Astrocyte of the cerebellum (primary cell): ENCODE data around the gene DFFA.

Experiments
- DNase-seq: peaks from one replicate; pipeline ENCODE4 v3.0.0-alpha.2; 2011; ENCODE audit warnings: low read depth
- H3K4me3 ChIP-seq: 2 replicates; pipeline ENCODE4 v1.5.1; 2011; ENCODE audit warnings: mild to moderate bottlenecking, low read depth, low read length, moderate library complexity
- CTCF ChIP-seq: IDR thresholded peaks from 2 replicates; pipeline ENCODE4 v1.5.1; 2012; ENCODE audit warnings: low read length, low read depth, moderate library complexity, mild to moderate bottlenecking; ENCODE audit errors: missing control alignments
- in situ Hi-C: cut with HindIII; loops from 2 replicates; pipeline ENCODE4 v1.10.0; 2017; ENCODE audit warnings: low sequenced_read_pairs

Gene DFFA

DNA sequence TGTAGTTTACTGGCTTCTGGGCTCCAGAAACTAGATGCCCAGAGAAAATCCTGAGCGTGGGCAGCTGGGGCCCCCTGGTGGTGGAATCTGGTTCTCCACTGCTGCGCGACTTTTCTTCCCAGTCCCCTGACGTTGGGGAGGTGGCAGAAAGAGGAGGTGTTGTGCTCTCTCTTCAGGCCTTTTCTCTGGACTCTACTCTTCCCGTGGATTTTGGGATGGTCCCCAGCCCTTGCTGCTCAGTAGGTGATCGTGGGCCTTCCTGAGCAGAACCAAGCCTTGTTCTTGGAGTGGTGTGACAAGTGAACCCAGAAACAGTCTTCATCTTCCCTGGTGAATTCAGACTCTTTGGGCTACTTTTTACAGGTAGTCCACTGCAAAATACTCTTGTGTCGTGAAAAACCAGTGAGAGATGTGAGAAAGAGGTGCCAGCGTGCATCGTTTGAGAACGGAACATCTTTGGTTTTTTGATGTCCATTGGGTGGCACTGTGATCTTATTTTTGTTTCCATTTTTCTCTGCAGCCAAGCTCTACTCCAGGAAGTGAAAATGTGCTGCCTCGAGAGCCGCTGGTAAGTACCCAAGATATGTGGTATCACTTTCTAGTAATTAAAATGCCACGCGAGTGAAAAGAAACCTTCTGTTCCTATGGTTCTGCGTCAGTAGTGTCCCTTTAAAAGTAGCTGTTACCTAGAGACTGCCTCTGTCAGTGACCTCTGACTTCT, 22.6 kb upstream of the DFFA start:
- TF ChIP-seq CTCF = peak; percentile 86
- in situ Hi-C loops = loop anchor here (10.0 kb wide), 3 partner anchors 70 to 450 kb away; no protein-coding TSS in a partner anchor
- H3K4me3 ChIP-seq = peak overlapping the region; percentile 14
- DNase-seq = no peak

DNA sequence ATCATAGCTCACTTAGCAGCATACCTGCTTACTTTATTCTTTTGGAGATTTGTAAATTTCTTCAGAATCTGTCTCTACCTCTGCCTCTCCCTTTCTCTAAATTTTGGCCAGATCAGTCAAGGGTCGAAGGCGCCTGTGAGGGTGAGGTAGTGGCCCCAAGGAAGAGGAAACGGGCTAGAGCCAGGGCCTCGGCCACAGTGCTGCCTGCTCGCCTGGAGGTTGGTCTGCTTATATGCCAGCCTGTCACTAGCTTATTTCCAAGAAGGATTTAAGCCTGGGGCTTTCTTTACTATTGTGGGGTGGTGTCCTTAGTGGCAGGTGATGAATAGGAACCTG, 22.1 kb upstream of the DFFA start:
- H3K4me3 ChIP-seq = no peak overlapping the region
- TF ChIP-seq CTCF = no peak
- in situ Hi-C loops = loop anchor here (10.0 kb wide), 3 partner anchors 70 to 450 kb away; no protein-coding TSS in a partner anchor
- no peak for DNase-seq

- DNase-seq = no peak
- TF ChIP-seq CTCF = no peak
- in situ Hi-C loops = loop anchor here (10.0 kb wide), 3 partner anchors 66 to 454 kb away; no protein-coding TSS in a partner anchor
- H3K4me3 ChIP-seq = no peak overlapping the region
These were observed 18.1 kb upstream of the DFFA start for GRCh38 chr1:10490286-10490970.

DNA sequence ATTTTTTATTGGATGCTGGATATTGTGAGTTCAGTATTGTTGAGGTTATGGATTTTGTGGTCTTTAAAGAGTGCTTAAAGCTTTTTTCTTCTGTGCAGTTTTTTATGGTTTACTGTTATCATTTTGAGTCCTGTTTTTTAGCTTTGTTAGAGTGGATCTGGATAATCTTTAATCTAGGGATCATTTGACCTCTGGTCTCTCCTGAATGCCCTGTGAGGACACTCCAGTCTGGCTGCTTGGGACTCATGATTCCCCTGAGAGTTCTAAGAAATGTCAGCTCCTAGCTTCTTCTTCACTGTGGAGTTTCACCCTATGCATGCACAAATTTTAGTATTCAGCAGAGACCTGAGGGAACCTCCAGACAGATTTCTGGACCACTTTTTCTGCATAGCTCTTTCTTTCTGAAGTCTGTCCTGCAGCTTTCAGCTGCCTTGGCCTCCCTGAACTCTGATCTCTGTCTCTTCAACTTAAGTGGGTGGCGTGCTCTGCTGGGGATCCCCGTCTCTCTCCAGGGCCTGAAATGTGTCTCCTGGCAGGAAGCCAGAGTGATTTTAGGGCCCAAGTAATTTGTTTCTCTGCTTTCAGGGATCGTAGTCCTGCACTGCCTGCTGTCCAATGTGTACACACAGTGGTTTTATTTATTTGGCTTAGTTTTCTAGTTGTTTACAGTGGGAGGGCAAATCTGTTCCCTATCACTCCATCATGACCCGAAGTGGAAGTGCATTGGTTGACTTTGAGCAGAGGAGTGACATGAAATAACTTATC, 17.1 kb upstream of the DFFA start:
- TF ChIP-seq CTCF = no peak
- in situ Hi-C loops = loop anchor here (10.0 kb wide), 3 partner anchors 65 to 455 kb away; no protein-coding TSS in a partner anchor
- H3K4me3 ChIP-seq = no peak overlapping the region
- no peak for DNase-seq

DNA sequence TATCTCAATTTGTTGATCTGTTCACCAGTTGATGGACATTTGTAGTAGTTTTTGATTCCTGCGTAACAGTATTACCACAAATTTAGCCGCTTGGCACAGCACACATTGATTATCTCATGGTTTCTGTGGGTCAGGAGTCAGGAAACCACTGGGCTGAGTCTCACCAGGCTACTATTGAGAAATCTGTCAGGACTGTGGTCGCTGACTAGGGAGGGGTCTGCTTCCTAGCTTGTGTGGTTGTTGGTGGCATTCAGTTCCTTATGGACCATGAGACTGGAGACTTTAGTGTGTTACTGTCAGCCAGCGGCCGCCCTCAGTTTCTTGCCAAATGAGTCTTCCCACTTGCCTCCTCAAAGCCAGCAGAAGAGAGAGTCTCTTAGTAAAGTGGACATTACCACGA, 12.2 kb upstream of the DFFA start:
- no peak overlapping the region for H3K4me3 ChIP-seq
- no peak for TF ChIP-seq CTCF
- in situ Hi-C loops = no loop called here
- DNase-seq = no peak

DNA sequence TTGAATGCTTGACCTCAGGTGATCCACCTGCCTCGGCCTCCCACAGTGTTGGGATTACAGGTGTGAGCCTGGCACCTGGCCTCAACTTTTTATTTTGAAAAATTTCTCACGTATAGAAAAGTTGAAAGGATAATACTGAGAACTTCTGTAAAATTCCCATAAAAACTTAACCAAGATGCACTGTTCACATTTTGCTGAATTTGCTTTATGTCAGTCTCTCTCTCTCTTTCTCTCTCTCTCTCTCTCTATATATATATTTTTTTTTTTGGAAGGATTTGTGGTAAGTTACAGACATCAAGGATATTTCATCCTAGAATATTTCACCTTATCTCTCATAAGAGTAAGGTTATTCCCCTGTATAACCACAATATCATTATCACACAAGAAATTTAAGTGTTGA, 8.3 kb upstream of the DFFA start:
- no peak for TF ChIP-seq CTCF
- H3K4me3 ChIP-seq = no peak overlapping the region
- no peak for DNase-seq
- in situ Hi-C loops = no loop called here
